ENCODE measurements around the gene LMX1B.

LMX1B gene

DNA sequence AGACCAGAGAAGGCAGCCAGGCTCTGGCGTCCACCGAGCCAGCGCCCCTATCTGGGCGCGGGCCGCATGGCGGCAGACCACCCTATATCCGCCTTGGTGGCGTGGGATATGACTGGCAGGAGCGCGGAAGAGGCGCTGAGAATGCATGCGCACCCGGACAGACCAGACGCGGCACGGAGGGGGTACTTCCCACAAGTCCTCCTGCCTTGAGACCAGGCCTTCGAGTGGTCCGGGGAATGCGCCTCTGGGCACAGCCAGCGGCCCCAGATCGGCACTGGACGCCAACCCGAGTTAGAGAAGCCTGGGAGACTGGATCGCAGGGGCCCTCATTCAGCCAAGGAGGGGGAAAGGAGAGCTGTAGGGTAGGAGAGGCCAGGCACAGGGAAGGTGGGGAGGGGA is 2.5 kb upstream of the LMX1B start:
- Histone ChIP-seq H3K4me1 (ENCODE audit: control insufficient read depth, low read length) (0 out of 2 replicates have a peak, but pooled peaks cover 2% of the 10 kb centered on the region), H3K4me2 (ENCODE audit: low read length) (no peak overlapping the region), H3K9me2 (replicated peaks; ENCODE audit: control insufficient read depth, low read length) (no peaks in the 10 kb centered on the region), H3K27ac (ENCODE audit: low read depth, low read length) (no peak overlapping the region), H3K79me2 (ENCODE audit: control insufficient read depth, low read length) (no peaks in the 10 kb centered on the region), H3K4me3 (ENCODE audit: low read length) (no peak overlapping the region), H3K36me3 (ENCODE audit: control insufficient read depth, low read length) (no peaks in the 10 kb centered on the region), H3F3A (ENCODE audit: control insufficient read depth, insufficient read depth) (no peaks in the 10 kb centered on the region), H3K27me3 (ENCODE audit: control insufficient read depth, low read length) (peaks cover 13% of the 10 kb centered on the region), H3K9me3 (ENCODE audit: control insufficient read depth, insufficient read depth, low read length) (no peaks in the 10 kb centered on the region), H4K20me1 (ENCODE audit: control insufficient read depth, insufficient read depth, low read depth, low read length) (no peaks in the 10 kb centered on the region)
- no peak for TF ChIP-seq EZH2phosphoT487 (IDR thresholded peaks at IDR 0.05; ENCODE audit: borderline replicate concordance, low read length)
- TF ChIP-seq, protein P1, sequence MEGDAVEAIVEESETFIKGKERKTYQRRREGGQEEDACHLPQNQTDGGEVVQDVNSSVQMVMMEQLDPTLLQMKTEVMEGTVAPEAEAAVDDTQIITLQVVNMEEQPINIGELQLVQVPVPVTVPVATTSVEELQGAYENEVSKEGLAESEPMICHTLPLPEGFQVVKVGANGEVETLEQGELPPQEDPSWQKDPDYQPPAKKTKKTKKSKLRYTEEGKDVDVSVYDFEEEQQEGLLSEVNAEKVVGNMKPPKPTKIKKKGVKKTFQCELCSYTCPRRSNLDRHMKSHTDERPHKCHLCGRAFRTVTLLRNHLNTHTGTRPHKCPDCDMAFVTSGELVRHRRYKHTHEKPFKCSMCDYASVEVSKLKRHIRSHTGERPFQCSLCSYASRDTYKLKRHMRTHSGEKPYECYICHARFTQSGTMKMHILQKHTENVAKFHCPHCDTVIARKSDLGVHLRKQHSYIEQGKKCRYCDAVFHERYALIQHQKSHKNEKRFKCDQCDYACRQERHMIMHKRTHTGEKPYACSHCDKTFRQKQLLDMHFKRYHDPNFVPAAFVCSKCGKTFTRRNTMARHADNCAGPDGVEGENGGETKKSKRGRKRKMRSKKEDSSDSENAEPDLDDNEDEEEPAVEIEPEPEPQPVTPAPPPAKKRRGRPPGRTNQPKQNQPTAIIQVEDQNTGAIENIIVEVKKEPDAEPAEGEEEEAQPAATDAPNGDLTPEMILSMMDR (IDR thresholded peaks at IDR 0.05; ENCODE audit: low read depth, low read length, poor library complexity, severe bottlenecking), result no peak

DNA sequence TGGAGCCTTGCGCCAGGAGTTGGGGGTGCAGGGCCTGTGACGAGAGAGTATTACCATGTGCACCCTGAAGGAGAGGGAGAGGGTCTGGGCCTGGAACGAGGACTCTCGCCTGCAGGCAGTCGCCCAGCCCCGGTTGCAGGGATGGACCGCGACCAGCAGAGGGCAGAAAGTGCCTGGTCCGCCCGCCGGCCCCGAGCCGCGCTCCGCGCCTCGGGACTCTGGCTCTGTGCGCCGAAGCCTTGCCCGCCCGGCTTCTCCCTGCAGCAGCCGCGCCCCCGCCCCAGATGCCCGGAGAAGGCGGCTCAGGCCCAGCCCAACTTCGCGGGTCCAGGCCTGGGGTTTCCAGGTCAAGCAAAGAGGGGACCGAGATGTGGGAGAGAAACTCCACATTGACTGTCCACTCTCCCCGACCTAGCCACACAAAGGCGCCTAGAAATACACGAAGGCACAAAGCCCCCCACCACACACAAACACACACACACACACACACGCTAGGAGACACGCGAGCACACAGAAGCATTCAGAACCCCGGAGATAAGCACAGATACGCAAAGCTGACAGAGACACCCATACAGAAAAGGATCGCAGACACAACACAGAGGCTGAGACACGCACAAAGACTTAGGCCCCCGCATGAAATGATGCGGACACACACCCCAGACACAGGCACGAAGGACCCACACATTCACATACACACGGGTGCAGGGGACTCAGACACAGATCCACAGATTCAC is 2.0 kb upstream of the LMX1B start:
- H3K79me2 ChIP-seq (ENCODE audit: control insufficient read depth, low read length), result no peaks in the 10 kb centered on the region
- no peaks in the 10 kb centered on the region for H4K20me1 ChIP-seq (ENCODE audit: control insufficient read depth, insufficient read depth, low read depth, low read length)
- H3K9me3 ChIP-seq (ENCODE audit: control insufficient read depth, insufficient read depth, low read length), result no peaks in the 10 kb centered on the region
- peak; percentile 84; the same call in 1 of the 2 replicates for TF ChIP-seq EZH2phosphoT487 (IDR thresholded peaks at IDR 0.05; ENCODE audit: borderline replicate concordance, low read length)
- TF ChIP-seq, protein P1 (IDR thresholded peaks at IDR 0.05; ENCODE audit: low read depth, low read length, poor library complexity, severe bottlenecking), result peak; percentile 77
- no peak overlapping the region for H3K4me2 ChIP-seq (ENCODE audit: low read length)
- H3K4me3 ChIP-seq (ENCODE audit: low read length), result no peak overlapping the region
- peaks cover 16% of the 10 kb centered on the region for H3K27me3 ChIP-seq (ENCODE audit: control insufficient read depth, low read length)
- H3K4me1 ChIP-seq (ENCODE audit: control insufficient read depth, low read length), result 0 out of 2 replicates have a peak, but pooled peaks cover 2% of the 10 kb centered on the region
- no peaks in the 10 kb centered on the region for H3K9me2 ChIP-seq (replicated peaks; ENCODE audit: control insufficient read depth, low read length)
- no peak overlapping the region for H3K27ac ChIP-seq (ENCODE audit: low read depth, low read length)
- no peaks in the 10 kb centered on the region for H3K36me3 ChIP-seq (ENCODE audit: control insufficient read depth, low read length)
- H3F3A ChIP-seq (ENCODE audit: control insufficient read depth, insufficient read depth), result no peaks in the 10 kb centered on the region

DNA sequence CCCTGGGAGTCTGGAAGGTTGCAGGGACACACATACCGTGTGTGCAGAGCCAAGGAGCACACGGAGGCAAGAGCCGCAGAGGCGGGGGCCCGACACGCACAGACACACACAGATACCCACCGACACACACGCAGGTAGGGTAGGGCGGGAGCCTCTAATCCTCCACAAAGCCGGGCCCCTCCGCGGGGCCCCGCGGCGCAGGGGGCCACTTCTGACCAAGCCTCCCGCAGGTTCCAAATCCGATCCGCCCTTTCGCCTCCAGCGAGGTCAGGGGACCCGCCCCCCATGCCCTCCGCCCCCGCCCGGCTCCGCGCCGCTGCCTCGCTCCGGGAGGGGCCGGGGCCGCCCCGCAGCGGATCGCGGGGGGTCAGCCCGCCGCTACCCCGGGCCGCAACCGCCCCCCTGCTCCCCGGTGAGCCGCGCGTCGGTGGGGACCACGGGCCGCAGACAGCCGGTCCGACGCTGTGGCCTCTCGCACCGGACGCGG is 1.4 kb upstream of the LMX1B start:
- Histone ChIP-seq H3F3A (ENCODE audit: control insufficient read depth, insufficient read depth) (no peaks in the 10 kb centered on the region), H3K27ac (ENCODE audit: low read depth, low read length) (no peak overlapping the region), H3K4me3 (ENCODE audit: low read length) (no peak overlapping the region), H3K9me2 (replicated peaks; ENCODE audit: control insufficient read depth, low read length) (no peaks in the 10 kb centered on the region), H3K4me2 (ENCODE audit: low read length) (no peak overlapping the region), H4K20me1 (ENCODE audit: control insufficient read depth, insufficient read depth, low read depth, low read length) (no peaks in the 10 kb centered on the region), H3K27me3 (ENCODE audit: control insufficient read depth, low read length) (peaks cover 16% of the 10 kb centered on the region), H3K36me3 (ENCODE audit: control insufficient read depth, low read length) (no peaks in the 10 kb centered on the region), H3K9me3 (ENCODE audit: control insufficient read depth, insufficient read depth, low read length) (no peaks in the 10 kb centered on the region), H3K79me2 (ENCODE audit: control insufficient read depth, low read length) (no peaks in the 10 kb centered on the region), H3K4me1 (ENCODE audit: control insufficient read depth, low read length) (0 out of 2 replicates have a peak, but pooled peaks cover 2% of the 10 kb centered on the region)
- TF ChIP-seq, protein P1 (IDR thresholded peaks at IDR 0.05; ENCODE audit: low read depth, low read length, poor library complexity, severe bottlenecking), result no peak
- no peak for TF ChIP-seq EZH2phosphoT487 (IDR thresholded peaks at IDR 0.05; ENCODE audit: borderline replicate concordance, low read length)
